ENCODE results near the gene IFI27L2.

IFI27L2 gene

GRCh38 chr14:94100847-94101246, 28.6 kb downstream of the IFI27L2 start:
- no peak overlapping the region for H3K4me3 ChIP-seq (ENCODE audit: low read depth, low read length)

DNA sequence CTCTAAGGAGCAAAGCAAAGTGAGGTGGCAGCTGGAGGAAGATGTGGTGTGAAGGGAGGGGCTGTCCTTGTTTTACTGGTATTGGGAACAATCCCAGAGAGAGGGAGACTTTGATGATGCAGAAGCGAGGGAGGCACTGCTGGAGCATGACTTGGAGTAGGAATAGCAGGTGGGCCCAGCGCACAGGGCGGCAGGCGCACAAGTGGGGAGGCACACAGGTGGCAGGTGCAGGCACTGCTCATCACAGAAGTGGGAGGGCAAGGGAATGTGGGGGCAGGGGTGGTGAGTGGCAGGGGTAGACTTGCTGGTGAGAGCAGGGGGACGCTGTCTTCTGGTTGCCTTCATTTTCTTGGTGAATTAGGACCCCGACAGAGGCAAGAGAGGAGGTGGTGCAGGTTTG, 30.4 kb downstream of the IFI27L2 start:
- no peak for DNase-seq (ENCODE audit: low read depth)
- TF ChIP-seq CTCF (IDR thresholded peaks at IDR 0.05; ENCODE audit: insufficient read depth, low read depth, low read length, missing control alignments): no peak
- H3K4me3 ChIP-seq (ENCODE audit: low read depth, low read length): no peak overlapping the region

More at GRCh38 chr14:94100847-94101246, 28.6 kb downstream of the IFI27L2 start:
- no peak for TF ChIP-seq CTCF (IDR thresholded peaks at IDR 0.05; ENCODE audit: insufficient read depth, low read depth, low read length, missing control alignments)
- no peak for DNase-seq (ENCODE audit: low read depth)

DNA sequence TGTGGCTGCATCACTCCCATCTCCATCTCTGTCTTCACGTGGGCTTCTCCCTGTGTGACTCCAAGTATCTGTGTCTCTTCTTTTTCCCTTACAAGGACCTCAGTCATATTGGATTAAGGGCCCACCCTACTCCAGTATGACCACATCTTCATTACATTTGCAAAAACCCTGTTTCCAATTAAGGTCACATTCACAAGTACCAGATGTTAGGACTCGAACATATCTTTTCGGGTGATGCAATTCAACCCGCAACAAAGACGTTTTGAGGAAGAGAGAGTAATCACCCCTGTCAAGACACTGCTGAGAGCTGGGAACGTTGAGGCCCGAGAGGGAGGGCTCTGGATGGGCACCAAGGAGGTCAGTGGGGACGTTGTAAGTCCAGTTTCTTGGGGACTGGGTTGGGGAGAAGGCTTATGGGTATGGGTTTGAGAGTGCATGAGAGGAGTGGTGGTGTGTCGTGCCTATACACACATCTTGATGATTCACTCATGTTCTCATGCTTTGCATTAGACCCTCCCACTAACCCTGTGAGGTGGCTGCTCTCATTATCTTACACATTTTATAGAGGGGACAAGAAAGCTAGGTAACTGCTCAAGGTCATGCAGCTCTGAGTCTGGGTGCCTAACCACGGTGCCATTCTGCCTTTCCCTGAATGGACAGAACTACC, 30.9 kb downstream of the IFI27L2 start:
- TF ChIP-seq CTCF (IDR thresholded peaks at IDR 0.05; ENCODE audit: insufficient read depth, low read depth, low read length, missing control alignments): no peak
- DNase-seq (ENCODE audit: low read depth): no peak
- H3K4me3 ChIP-seq (ENCODE audit: low read depth, low read length): no peak overlapping the region

- no peak for DNase-seq (ENCODE audit: low read depth)
- H3K4me3 ChIP-seq (ENCODE audit: low read depth, low read length): no peak overlapping the region
- no peak for TF ChIP-seq CTCF (IDR thresholded peaks at IDR 0.05; ENCODE audit: insufficient read depth, low read depth, low read length, missing control alignments)
These were observed 32.3 kb downstream of the IFI27L2 start for GRCh38 chr14:94097091-94097490.

DNA sequence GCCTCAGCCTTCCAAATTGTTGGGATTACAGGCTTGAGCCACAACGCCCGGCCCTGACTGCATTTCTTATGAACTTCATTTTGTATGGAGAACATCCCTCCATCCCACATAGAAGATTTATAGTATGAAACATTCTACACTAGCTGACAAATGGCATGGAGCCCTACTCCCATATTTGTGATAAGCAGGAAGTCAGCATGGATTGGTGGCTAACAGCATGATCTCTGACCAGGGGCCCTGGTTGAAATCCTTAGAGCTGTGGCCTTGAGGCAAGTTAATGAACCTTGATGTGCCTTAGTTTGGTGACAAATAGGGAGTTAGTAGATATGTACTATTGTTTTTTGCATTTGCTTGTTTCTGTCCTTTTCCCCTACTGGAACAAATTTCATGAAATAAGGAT, 36.0 kb downstream of the IFI27L2 start:
- no peak overlapping the region for H3K4me3 ChIP-seq (ENCODE audit: low read depth, low read length)
- no peak for DNase-seq (ENCODE audit: low read depth)
- TF ChIP-seq CTCF (IDR thresholded peaks at IDR 0.05; ENCODE audit: insufficient read depth, low read depth, low read length, missing control alignments): no peak

DNA sequence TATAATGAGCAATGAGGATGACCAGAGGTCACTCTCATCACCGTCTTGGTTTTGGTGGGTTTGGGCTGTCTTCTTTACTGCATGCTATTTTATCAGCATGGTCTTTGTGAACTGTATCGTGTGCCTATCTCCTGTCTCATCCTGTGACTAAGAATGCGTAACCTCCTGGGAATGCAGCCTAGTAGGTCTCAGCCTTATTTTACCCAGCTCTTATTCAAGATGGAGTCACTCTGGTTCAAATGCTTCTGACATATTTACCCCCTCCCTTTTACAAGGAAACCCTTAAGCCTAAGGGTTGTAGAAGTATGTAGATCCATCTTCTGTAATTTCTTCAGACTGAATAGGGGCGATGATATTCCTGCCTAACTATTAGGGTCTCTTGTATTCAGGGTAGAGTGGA, 39.9 kb downstream of the IFI27L2 start:
- DNase-seq (ENCODE audit: low read depth): no peak
- no peak overlapping the region for H3K4me3 ChIP-seq (ENCODE audit: low read depth, low read length)
- no peak for TF ChIP-seq CTCF (IDR thresholded peaks at IDR 0.05; ENCODE audit: insufficient read depth, low read depth, low read length, missing control alignments)

DNA sequence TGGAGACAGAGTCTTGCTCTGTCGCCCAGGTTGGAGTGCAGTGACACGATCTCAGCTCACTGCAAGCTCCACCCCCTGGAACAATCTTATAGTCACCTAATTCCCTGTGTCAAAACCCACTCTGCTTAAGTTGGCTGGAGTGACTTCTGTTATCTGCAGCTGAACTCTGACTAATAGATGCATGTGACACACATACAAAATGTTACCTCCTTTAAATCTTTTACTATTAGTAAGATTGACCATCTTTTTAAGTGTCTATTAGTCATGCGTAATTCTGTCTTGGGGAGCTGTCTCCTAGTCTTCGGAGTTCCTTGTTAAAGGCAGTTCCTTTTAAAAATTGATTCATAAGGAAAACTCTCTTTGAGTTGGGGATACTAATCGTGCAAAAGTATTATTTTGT, 40.9 kb downstream of the IFI27L2 start:
- no peak overlapping the region for H3K4me3 ChIP-seq (ENCODE audit: low read depth, low read length)
- DNase-seq (ENCODE audit: low read depth): no peak
- no peak for TF ChIP-seq CTCF (IDR thresholded peaks at IDR 0.05; ENCODE audit: insufficient read depth, low read depth, low read length, missing control alignments)
